Endodermal cell (in vitro differentiated cells): ENCODE measurements around the gene HNRNPH3. TPM values are rescaled to one million over a fixed set of nuclear protein-coding genes. Genes with fewer than 3 reads are reported as not detected.

Experiments used
- DNase-seq: peaks from one replicate; pipeline ENCODE4 v3.0.0-alpha.2; 2017
- H3K27ac ChIP-seq: 2 replicates; pipeline ENCODE4 v1.5.1; 2013; ENCODE audit warnings: mild to moderate bottlenecking, low read depth, low read length, moderate library complexity
- H3K27me3 ChIP-seq: 2 replicates; pipeline ENCODE4 v1.6.1; 2013; ENCODE audit warnings: mild to moderate bottlenecking, low read length, moderate library complexity; ENCODE audit not compliant: insufficient read depth, control insufficient read depth, poor library complexity, severe bottlenecking
- H3K36me3 ChIP-seq: 2 replicates; pipeline ENCODE4 v1.7.0; 2013; ENCODE audit warnings: mild to moderate bottlenecking, low read length, moderate library complexity; ENCODE audit not compliant: control insufficient read depth, insufficient read depth
- H3K4me1 ChIP-seq: one replicate; pipeline ENCODE4 v1.7.0; 2013; ENCODE audit warnings: low read length; ENCODE audit not compliant: control insufficient read depth, insufficient read depth
- H3K4me3 ChIP-seq: 2 replicates; pipeline ENCODE4 v1.5.1; 2013; ENCODE audit warnings: mild to moderate bottlenecking, low read length, moderate library complexity
- H3K9ac ChIP-seq: 2 replicates; pipeline ENCODE4 v1.6.1; 2013; ENCODE audit warnings: mild to moderate bottlenecking, low read length, moderate library complexity; ENCODE audit not compliant: poor library complexity, severe bottlenecking; ENCODE audit errors: extremely low read depth
- H3K9me3 ChIP-seq: 2 replicates; pipeline ENCODE4 v1.6.1; 2013; ENCODE audit warnings: mild to moderate bottlenecking, low read length, moderate library complexity; ENCODE audit not compliant: control insufficient read depth
- H3K27ac Mint-ChIP-seq: 2 replicates; pipeline ENCODE4 v1.8.0; 2020; ENCODE audit warnings: mixed read lengths
- H3K27me3 Mint-ChIP-seq: 2 replicates; pipeline ENCODE4 v1.8.0; 2021; ENCODE audit warnings: mild to moderate bottlenecking, mixed read lengths; ENCODE audit not compliant: insufficient read depth
- H3K36me3 Mint-ChIP-seq: 2 replicates; pipeline ENCODE4 v1.8.0; 2020; ENCODE audit warnings: low read depth, mixed read lengths
- H3K4me1 Mint-ChIP-seq: 2 replicates; pipeline ENCODE4 v1.8.0; 2020; ENCODE audit warnings: mixed read lengths
- H3K4me3 Mint-ChIP-seq: 2 replicates; pipeline ENCODE4 v1.8.0; 2020; ENCODE audit warnings: mild to moderate bottlenecking, moderate library complexity, mixed read lengths
- H3K9me3 Mint-ChIP-seq: 2 replicates; pipeline ENCODE4 v1.8.0; 2020; ENCODE audit warnings: mild to moderate bottlenecking, mixed read lengths
- WGBS, 2 experiments: methylation state at CpG; one replicate each; pipeline versions ENCODE4 v1.1.5 to v1.1.7; 2013; ENCODE audit warnings: missing lambda C conversion rate in 2 of 2, mixed read lengths in 1 of 2; ENCODE audit not compliant: insufficient coverage in 1 of 2, insufficient read length in 1 of 2; 5-methylcytosine and 5-hydroxymethylcytosine counted together
- total RNA-seq, 2 donors: library from RNA; stranded (reverse); fragmentation: NEBNext Ultra II Directional in 1 of 2; extraction: Animal tissue kit (Norgen Biotek cat#: 25700) in 1 of 2; gene quantifications; 2 replicates in 1 of 2; 3 replicates in 1 of 2; pipeline ENCODE4 v1.2.1, GENCODE V29; 2021
- TF ChIP-seq, protein P1 (sequence below): fragments of 200-600 bp; sonication (generic); conservative IDR thresholded peaks from 2 replicates; pipeline ENCODE4 v1.5.0; 2021; ENCODE audit warnings: antibody characterized with exemption, mild to moderate bottlenecking

The HNRNPH3 gene
- total RNA-seq, 2 donors from 2014 or later: 217 to 228 TPM

DNA sequence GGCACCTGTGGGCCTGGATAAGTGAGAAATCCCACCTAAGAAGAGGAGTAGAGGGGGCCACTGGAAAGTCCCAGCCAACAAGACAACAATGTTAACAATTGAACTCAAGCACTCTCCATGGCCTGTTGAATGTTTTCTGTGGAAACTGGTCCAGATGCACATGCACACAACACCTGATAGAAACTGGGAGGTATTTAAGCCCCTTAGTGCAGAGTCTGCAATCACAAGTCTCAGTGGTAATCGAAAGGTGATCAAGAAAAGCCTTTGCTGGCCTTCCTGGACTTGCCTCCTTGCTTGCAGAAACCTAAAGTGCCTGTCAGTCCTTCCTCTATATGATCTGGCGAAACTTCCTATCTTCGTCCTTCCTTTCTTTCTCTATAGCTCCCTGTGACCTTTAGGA is 30.6 kb upstream of the HNRNPH3 start:
- Mint-ChIP-seq H3K27me3 (no peaks in the 10 kb centered on the region), H3K4me3 (no peak overlapping the region), H3K27ac (no peak overlapping the region), H3K9me3 (no peaks in the 10 kb centered on the region), H3K4me1 (peaks cover 9% of the 10 kb centered on the region), H3K36me3 (no peaks in the 10 kb centered on the region)
- WGBS, 2 experiments: 90 to 95% methylated on average over 3 of the region's 3 CpGs
- Histone ChIP-seq H3K27ac (no peak overlapping the region), H3K9ac (no peak overlapping the region), H3K4me3 (no peak overlapping the region), H3K4me1 (no peaks in the 10 kb centered on the region), H3K9me3 (no peaks in the 10 kb centered on the region), H3K36me3 (no peaks in the 10 kb centered on the region), H3K27me3 (no peaks in the 10 kb centered on the region)
- no peak for DNase-seq
- TF ChIP-seq, protein P1, sequence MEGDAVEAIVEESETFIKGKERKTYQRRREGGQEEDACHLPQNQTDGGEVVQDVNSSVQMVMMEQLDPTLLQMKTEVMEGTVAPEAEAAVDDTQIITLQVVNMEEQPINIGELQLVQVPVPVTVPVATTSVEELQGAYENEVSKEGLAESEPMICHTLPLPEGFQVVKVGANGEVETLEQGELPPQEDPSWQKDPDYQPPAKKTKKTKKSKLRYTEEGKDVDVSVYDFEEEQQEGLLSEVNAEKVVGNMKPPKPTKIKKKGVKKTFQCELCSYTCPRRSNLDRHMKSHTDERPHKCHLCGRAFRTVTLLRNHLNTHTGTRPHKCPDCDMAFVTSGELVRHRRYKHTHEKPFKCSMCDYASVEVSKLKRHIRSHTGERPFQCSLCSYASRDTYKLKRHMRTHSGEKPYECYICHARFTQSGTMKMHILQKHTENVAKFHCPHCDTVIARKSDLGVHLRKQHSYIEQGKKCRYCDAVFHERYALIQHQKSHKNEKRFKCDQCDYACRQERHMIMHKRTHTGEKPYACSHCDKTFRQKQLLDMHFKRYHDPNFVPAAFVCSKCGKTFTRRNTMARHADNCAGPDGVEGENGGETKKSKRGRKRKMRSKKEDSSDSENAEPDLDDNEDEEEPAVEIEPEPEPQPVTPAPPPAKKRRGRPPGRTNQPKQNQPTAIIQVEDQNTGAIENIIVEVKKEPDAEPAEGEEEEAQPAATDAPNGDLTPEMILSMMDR: no peak

DNA sequence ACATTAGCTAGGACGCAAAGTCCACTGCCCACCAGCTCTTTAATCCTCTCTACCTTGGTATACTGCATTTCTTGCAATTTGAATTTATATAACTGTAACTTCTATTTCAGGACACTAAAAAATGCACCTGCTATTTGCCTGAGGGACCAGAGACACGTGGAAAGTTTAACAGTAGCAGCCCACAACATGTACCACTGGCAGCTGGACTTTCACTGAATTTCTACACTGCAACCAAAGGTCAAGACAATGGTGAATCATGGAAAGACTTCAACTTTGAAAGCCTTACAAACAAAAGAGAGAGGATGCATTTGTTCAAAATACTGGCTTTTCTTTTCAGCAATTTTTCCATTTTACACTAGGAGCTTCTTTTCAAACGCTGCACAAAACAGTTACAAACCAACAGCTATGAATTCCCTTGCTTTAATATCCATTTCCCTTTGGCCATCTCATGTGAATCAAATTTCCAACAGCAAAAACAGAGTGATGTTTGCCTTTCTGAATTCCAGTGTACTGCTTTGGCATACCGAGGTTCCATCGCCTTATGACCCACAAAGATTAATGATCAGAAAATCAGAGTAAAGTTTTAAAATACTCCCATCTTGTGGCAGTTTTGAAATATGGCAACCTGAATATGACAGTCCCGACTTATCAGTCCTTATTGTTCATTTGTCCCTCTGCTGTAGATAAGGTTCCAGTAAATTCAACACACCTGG is 29.9 kb upstream of the HNRNPH3 start:
- no peak overlapping the region for H3K27ac ChIP-seq
- no peak for DNase-seq
- H3K9ac ChIP-seq: no peak overlapping the region
- Mint-ChIP-seq H3K4me3 (no peak overlapping the region), H3K4me1 (peaks cover 9% of the 10 kb centered on the region), H3K9me3 (no peaks in the 10 kb centered on the region), H3K36me3 (no peaks in the 10 kb centered on the region), H3K27me3 (no peaks in the 10 kb centered on the region), H3K27ac (no peak overlapping the region)
- WGBS, 2 experiments: 74 to 91% methylated on average over 6 of the region's 6 CpGs
- H3K4me3 ChIP-seq: no peak overlapping the region
- H3K27me3 ChIP-seq: no peaks in the 10 kb centered on the region
- TF ChIP-seq, protein P1: peak; percentile 73
- no peaks in the 10 kb centered on the region for H3K4me1 ChIP-seq
- H3K36me3 ChIP-seq: no peaks in the 10 kb centered on the region
- no peaks in the 10 kb centered on the region for H3K9me3 ChIP-seq

DNA sequence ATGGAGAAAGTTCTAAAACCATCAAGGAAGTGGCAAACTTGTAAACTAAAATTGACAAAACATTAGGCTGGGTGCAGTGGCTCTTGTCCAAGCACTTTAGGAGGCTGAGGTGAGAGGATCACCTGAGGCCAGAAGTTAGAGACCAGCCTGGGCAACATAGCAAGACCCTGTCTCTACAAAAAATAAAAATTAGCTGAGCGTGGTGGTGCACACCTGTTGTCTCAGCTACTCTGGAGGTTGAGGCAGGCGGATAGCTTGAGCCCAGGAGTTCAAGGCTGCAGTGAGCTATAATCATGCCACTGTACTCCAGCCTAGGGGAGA is 29.4 kb upstream of the HNRNPH3 start:
- H3K4me1 Mint-ChIP-seq: peaks cover 9% of the 10 kb centered on the region

More for the DNA sequence above, 29.4 kb upstream of the HNRNPH3 start:
- DNase-seq: no peak
- H3K4me1 ChIP-seq: no peaks in the 10 kb centered on the region
- H3K4me3 Mint-ChIP-seq: no peak overlapping the region
- no peaks in the 10 kb centered on the region for H3K36me3 Mint-ChIP-seq
- no peak overlapping the region for H3K4me3 ChIP-seq
- no peaks in the 10 kb centered on the region for H3K9me3 Mint-ChIP-seq
- H3K36me3 ChIP-seq: no peaks in the 10 kb centered on the region
- H3K9me3 ChIP-seq: no peaks in the 10 kb centered on the region
- no peak overlapping the region for H3K9ac ChIP-seq
- no peak overlapping the region for H3K27ac Mint-ChIP-seq
- no peaks in the 10 kb centered on the region for H3K27me3 ChIP-seq
- H3K27ac ChIP-seq: no peak overlapping the region
- no peaks in the 10 kb centered on the region for H3K27me3 Mint-ChIP-seq
- TF ChIP-seq, protein P1: no peak
- WGBS, 2 experiments: 42 to 43% methylated on average over 2 of the region's 2 CpGs
